NCI-H1436 treated with DMSO at 0.1 percent for 48 hours (cell line): Measurements from ENCODE around the gene GRID1.

Experiments
- DNase-seq: peaks from one replicate; lab custom pipeline; 2025; lab: John Stamatoyannopoulos, UW

Gene GRID1

GRCh38 chr10:86314616-86315548 lies 51.7 kb downstream of the GRID1 start:
- DNase-seq: no peak

- no peak for DNase-seq
Observed at GRCh38 chr10:86313621-86314041, 53.0 kb downstream of the GRID1 start.

- no peak for DNase-seq
Observed at GRCh38 chr10:86312701-86313270, 53.8 kb downstream of the GRID1 start.

GRCh38 chr10:86311906-86312305 lies 54.7 kb downstream of the GRID1 start:
- no peak for DNase-seq

- no peak for DNase-seq
Observed at GRCh38 chr10:86311190-86311589, 55.4 kb downstream of the GRID1 start.

GRCh38 chr10:86310702-86311101 lies 55.9 kb downstream of the GRID1 start:
- no peak for DNase-seq

- DNase-seq: no peak
Observed at GRCh38 chr10:86310291-86310690, 56.3 kb downstream of the GRID1 start.

GRCh38 chr10:86308056-86308455 lies 58.5 kb downstream of the GRID1 start:
- no peak for DNase-seq

- no peak for DNase-seq
Observed at GRCh38 chr10:86306628-86307278, 59.8 kb downstream of the GRID1 start.

GRCh38 chr10:86305521-86305920 lies 61.1 kb downstream of the GRID1 start:
- DNase-seq: no peak

- DNase-seq: no peak
Observed at GRCh38 chr10:86304436-86304835, 62.2 kb downstream of the GRID1 start.

GRCh38 chr10:86303626-86304025 lies 63.0 kb downstream of the GRID1 start:
- DNase-seq: no peak

GRCh38 chr10:86301971-86302370 lies 64.6 kb downstream of the GRID1 start:
- DNase-seq: no peak

GRCh38 chr10:86300931-86301830 lies 65.4 kb downstream of the GRID1 start:
- DNase-seq: peak; percentile 46

- no peak for DNase-seq
Observed at GRCh38 chr10:86300399-86300925, 66.1 kb downstream of the GRID1 start.

GRCh38 chr10:86299562-86299961 lies 67.0 kb downstream of the GRID1 start:
- no peak for DNase-seq

- DNase-seq: no peak
Observed at GRCh38 chr10:86298501-86299001, 68.0 kb downstream of the GRID1 start.

GRCh38 chr10:86295791-86296190 lies 70.8 kb downstream of the GRID1 start:
- DNase-seq: no peak

- no peak for DNase-seq
Observed at GRCh38 chr10:86295351-86295750, 71.2 kb downstream of the GRID1 start.

GRCh38 chr10:86294346-86295265 lies 72.0 kb downstream of the GRID1 start:
- DNase-seq: no peak
